ENCODE data around the gene PTPN6. TPM values are rescaled to one million over a fixed set of nuclear protein-coding genes. Genes with fewer than 3 reads are reported as not detected.

The PTPN6 gene
- total RNA-seq, 1 experiment from 2014 or later = 47.7 TPM

GRCh38 chr12:6916426-6917200 is 34.5 kb upstream of the PTPN6 start (continued):
- TF ChIP-seq JUND (IDR thresholded peaks at IDR 0.05) = no peak

GRCh38 chr12:6917491-6918231 is 33.5 kb upstream of the PTPN6 start:
- no peak for TF ChIP-seq CTCF (IDR thresholded peaks at IDR 0.05 in 2 of 3, conservative IDR thresholded peaks at IDR 0.05 in 1 of 3; ENCODE audit: borderline replicate concordance in 1 of 3, insufficient read depth in 1 of 3, low read depth in 2 of 3, low read length in 2 of 3)
- TF ChIP-seq ZNF274 (IDR thresholded peaks at IDR 0.05; ENCODE audit: low read depth, low read length) = no peak
- no peak for TF ChIP-seq ZBTB33 (IDR thresholded peaks at IDR 0.05; ENCODE audit: extremely low read depth, insufficient replicate concordance, low read length)
- TF ChIP-seq ELF1 (IDR thresholded peaks at IDR 0.05; ENCODE audit: borderline replicate concordance, low read depth) = no peak
- TF ChIP-seq TCF7L2 (IDR thresholded peaks at IDR 0.05; ENCODE audit: borderline replicate concordance, extremely low read depth, insufficient read depth, insufficient read length) = no peak
- no peak for TF ChIP-seq ATF3 (IDR thresholded peaks at IDR 0.05)
- no peak for TF ChIP-seq SP1 (IDR thresholded peaks at IDR 0.05; ENCODE audit: low read depth)
- TF ChIP-seq EGR1 (IDR thresholded peaks at IDR 0.05; ENCODE audit: low read depth) = no peak
- TF ChIP-seq CEBPB (IDR thresholded peaks at IDR 0.05; ENCODE audit: low read depth) = no peak
- no peak for TF ChIP-seq REST (IDR thresholded peaks at IDR 0.05; ENCODE audit: low read depth)
- no peak for TF ChIP-seq SIN3A (IDR thresholded peaks at IDR 0.05; ENCODE audit: low read depth)
- no peak for TF ChIP-seq CBX3 (IDR thresholded peaks at IDR 0.05; ENCODE audit: low read depth)
- TF ChIP-seq SRF (IDR thresholded peaks at IDR 0.05; ENCODE audit: low read depth) = no peak
- no peak overlapping the region for H3K9ac ChIP-seq (ENCODE audit: low read length)
- no peaks in the 10 kb centered on the region for H3K27me3 ChIP-seq (ENCODE audit: insufficient read depth, low read length)
- no peak for DNase-seq (ENCODE audit: low read depth, low spot score)
- no peak overlapping the region for H3K4me3 ChIP-seq (replicated peaks in 1 of 2; ENCODE audit: low read depth in 1 of 2, low read length in 2 of 2)
- ATAC-seq = no peak
- peaks cover 13% of the 10 kb centered on the region; the same call in 1 of the 2 replicates for H3K79me2 ChIP-seq (ENCODE audit: insufficient read depth, low read length)
- H2AFZ ChIP-seq (ENCODE audit: low read depth, low read length, poor library complexity, severe bottlenecking) = no peak overlapping the region
- H4K20me1 ChIP-seq (ENCODE audit: insufficient read depth) = no peaks in the 10 kb centered on the region
- no peak overlapping the region for H3K4me2 ChIP-seq (ENCODE audit: low read length)
- H3K27ac ChIP-seq (ENCODE audit: low read depth, low read length) = no peak overlapping the region
- BruUV-seq (replicated peaks) = no TSS peak
- peaks cover 8 to 17% of the 10 kb centered on the region in 2 experiments for H3K36me3 ChIP-seq (ENCODE audit: control insufficient read depth in 1 of 2, insufficient read depth in 2 of 2, low read length in 2 of 2)
- ChIA-PET POLR2A (interaction anchor here (1.4 kb wide), 1 partner anchor 8 kb away, joined by 3 read pairs; no protein-coding TSS in a partner anchor), CTCF (no interaction called here), RAD21 (ENCODE audit: low non-redundant PET in 1 of 2, low total read pairs in 2 of 2, uncharacterized antibody in 2 of 2, unreplicated experiment in 2 of 2) (no interaction called here)
- no peaks in the 10 kb centered on the region for H3K9me2 ChIP-seq (ENCODE audit: insufficient read depth)
- no peaks in the 10 kb centered on the region for H3K9me3 ChIP-seq (ENCODE audit: control insufficient read depth in 1 of 2, insufficient read depth in 1 of 2, low read depth in 1 of 2, low read length in 2 of 2)
- intact Hi-C loops (cut with micrococcal nuclease) = no loop called here
- peaks cover 15 to 36% of the 10 kb centered on the region in 2 experiments for H3K4me1 ChIP-seq (ENCODE audit: control insufficient read depth in 1 of 2, insufficient read depth in 2 of 2, low read length in 2 of 2)

All from HCT116 (cell line).